GM21825 (cell line): ENCODE measurements around the gene APIP.
A peak's percentile ranks its signal among the peaks of the same experiment; 100 is the strongest.

Experiments
- ATAC-seq: cut with Tn5 transposase; IDR thresholded peaks from one replicate; pipeline ENCODE4 v1.9.1; 2021; ENCODE audit warnings: mild to moderate bottlenecking, moderate library complexity; ENCODE audit not compliant: unreplicated experiment

APIP gene

GRCh38 chr11:34916015-34916842 is at the start of gene APIP, which contains the start of gene PDHX:
Gene APIP, minus strand, starts transcription at chr11:34916379. Its CDS starts 95 bp downstream, at chr11:34916284.
Gene PDHX, plus strand, starts transcription at chr11:34916618. Its CDS starts 38 bp downstream, at chr11:34916656.
- ATAC-seq = peak; percentile 93

- no peak for ATAC-seq
Measured at GRCh38 chr11:34964610-34965331, 48.6 kb upstream of the APIP start.

- no peak for ATAC-seq
Measured at GRCh38 chr11:34963351-34963750, 47.2 kb upstream of the APIP start.

- ATAC-seq = no peak
Measured at GRCh38 chr11:34962034-34962433, 45.9 kb upstream of the APIP start.

GRCh38 chr11:34960277-34960676 is 44.1 kb upstream of the APIP start:
- ATAC-seq = no peak

- ATAC-seq = no peak
Measured at GRCh38 chr11:34959770-34960169, 43.6 kb upstream of the APIP start.

GRCh38 chr11:34957606-34958005 is 41.4 kb upstream of the APIP start:
- ATAC-seq = no peak

GRCh38 chr11:34957206-34957605 is 41.0 kb upstream of the APIP start:
- no peak for ATAC-seq

GRCh38 chr11:34953955-34954354 is 37.8 kb upstream of the APIP start:
- ATAC-seq = no peak

- ATAC-seq = no peak
Measured at GRCh38 chr11:34948696-34949095, 32.5 kb upstream of the APIP start.

- no peak for ATAC-seq
Measured at GRCh38 chr11:34944692-34945091, 28.5 kb upstream of the APIP start.

- no peak for ATAC-seq
Measured at GRCh38 chr11:34941688-34942087, 25.5 kb upstream of the APIP start.

GRCh38 chr11:34940026-34940677 is 24.0 kb upstream of the APIP start:
- ATAC-seq = no peak

- no peak for ATAC-seq
Measured at GRCh38 chr11:34938611-34939010, 22.4 kb upstream of the APIP start.

- no peak for ATAC-seq
Measured at GRCh38 chr11:34936945-34937629, 20.9 kb upstream of the APIP start.

GRCh38 chr11:34929794-34930763 is 13.9 kb upstream of the APIP start:
- ATAC-seq = no peak

- ATAC-seq = no peak
Measured at GRCh38 chr11:34928960-34929680, 12.9 kb upstream of the APIP start.

- ATAC-seq = no peak
Measured at GRCh38 chr11:34928268-34928959, 12.2 kb upstream of the APIP start.

GRCh38 chr11:34926831-34927132 is 10.6 kb upstream of the APIP start:
- no peak for ATAC-seq
